GM12873 (cell line): ENCODE measurements around the gene PDE10A.

Experiments used
- TF ChIP-seq, protein P1 (sequence below): IDR thresholded peaks from 2 replicates; pipeline ENCODE4 v1.5.1; 2012; ENCODE audit warnings: low read depth, mild to moderate bottlenecking, moderate library complexity, low read length, control low read depth; ENCODE audit not compliant: insufficient read depth; ENCODE audit errors: missing control alignments

Gene PDE10A

GRCh38 chr6:165640806-165641205, 22.2 kb downstream of the PDE10A start:
- TF ChIP-seq, protein P1, sequence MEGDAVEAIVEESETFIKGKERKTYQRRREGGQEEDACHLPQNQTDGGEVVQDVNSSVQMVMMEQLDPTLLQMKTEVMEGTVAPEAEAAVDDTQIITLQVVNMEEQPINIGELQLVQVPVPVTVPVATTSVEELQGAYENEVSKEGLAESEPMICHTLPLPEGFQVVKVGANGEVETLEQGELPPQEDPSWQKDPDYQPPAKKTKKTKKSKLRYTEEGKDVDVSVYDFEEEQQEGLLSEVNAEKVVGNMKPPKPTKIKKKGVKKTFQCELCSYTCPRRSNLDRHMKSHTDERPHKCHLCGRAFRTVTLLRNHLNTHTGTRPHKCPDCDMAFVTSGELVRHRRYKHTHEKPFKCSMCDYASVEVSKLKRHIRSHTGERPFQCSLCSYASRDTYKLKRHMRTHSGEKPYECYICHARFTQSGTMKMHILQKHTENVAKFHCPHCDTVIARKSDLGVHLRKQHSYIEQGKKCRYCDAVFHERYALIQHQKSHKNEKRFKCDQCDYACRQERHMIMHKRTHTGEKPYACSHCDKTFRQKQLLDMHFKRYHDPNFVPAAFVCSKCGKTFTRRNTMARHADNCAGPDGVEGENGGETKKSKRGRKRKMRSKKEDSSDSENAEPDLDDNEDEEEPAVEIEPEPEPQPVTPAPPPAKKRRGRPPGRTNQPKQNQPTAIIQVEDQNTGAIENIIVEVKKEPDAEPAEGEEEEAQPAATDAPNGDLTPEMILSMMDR = no peak

GRCh38 chr6:165638530-165638929, 24.5 kb downstream of the PDE10A start:
- TF ChIP-seq, protein P1 = no peak

DNA sequence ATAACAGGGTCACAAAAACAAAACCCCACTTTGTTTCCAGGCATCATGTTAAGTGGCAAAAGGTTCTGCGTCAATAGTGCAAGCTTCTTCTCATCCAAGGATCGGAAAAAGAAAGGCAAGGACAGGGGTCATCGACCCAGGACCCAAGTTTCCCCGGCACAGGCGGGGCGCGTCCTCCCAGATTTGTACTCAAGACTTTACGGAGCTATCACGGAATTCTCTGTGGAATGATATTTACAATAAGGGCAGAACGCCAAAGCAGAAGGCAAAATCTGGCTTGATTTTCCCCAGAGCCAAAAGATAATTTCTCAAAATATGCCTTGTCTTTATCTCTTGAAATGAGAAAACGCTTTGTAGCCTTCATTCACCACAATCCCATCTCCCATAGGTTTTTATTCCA, 25.5 kb downstream of the PDE10A start:
- TF ChIP-seq, protein P1 = no peak

DNA sequence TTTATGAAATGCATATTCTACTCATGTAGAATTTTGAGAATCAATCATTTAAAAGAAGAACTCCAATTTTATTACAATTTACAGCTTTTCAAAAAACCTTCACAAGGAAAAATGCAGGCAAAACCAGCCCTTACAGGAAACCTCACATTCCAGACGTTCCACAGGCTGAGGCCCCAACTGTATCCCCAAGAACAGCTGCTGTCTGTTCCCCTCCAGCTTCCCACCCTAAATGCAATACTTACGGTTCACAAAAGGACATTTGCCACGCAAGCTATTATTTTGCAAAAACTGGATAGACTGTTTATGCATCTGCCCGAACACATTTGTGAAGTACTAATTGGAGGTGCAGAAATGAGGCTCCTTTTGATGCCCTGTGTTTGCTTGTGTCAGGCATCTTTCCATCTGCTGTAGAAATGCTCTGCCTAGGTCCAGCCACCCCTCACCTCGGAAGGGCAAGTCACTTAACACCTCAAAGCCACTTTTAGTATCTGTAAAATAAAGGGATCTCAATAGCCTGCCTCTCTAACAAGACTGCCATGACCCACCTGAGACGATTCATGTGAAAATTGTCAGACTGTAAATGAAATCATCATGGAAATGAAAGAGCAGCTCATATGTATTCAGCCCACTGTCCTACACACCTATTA, 26.5 kb downstream of the PDE10A start:
- TF ChIP-seq, protein P1 = no peak

DNA sequence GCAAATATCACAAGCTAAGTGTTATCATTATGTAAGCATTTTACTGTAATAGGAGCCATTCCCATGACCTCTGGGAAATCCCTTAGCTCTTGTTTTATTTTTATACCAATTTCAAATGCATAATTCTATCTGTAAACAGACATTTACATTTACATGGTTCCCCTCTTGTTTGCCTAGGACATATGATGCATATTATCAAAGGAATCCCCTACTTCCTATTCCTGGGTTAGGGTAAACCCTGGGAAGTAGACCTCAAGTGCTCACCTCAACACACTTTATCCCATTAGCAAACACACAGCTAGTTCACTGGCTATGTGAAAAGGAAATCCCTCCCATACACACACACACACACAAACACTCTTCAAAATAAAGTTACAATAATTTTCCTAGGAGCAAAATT, 27.1 kb downstream of the PDE10A start:
- TF ChIP-seq, protein P1 = no peak

DNA sequence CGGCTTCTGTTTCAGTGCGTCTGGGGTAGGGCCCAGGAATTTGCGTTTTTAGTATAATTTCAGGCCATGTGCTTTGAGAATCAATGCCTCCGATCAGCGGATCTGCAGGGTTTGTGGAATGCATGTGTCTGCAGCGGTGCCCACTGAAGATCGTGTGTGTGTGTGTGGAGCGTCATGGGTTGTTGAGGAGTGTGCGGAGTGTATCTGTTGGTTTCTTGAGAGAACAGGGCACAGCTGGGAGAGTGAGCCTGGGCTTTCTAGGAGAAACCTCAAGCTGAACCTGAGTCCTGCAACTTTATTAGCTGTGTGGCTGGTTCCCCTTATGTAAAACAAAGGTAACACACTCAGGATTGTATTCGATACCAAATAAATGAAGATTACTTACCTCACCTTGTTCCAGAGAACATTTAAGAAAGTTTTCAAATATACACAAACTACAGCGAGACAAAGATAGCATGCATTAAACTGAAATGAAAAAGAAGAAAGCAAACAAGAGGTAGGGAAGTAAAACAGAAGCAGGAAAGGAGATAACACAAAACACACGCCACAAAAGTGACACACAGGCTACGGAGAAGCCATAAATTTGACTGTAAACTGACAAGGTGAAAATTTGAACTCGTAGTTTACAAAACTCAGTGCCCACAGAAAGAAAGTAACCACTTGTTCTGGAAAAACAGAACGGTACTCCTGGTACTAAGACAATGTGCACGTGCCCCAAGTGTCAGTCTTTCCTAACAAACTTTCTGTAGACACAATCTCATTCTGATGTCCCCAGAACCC, 28.8 kb downstream of the PDE10A start:
- TF ChIP-seq, protein P1 = no peak

- TF ChIP-seq, protein P1 = no peak
Observed at GRCh38 chr6:165632194-165632593, 30.8 kb downstream of the PDE10A start.
